K562 (cell line): Measurements from ENCODE around the gene ARPC4. TPM values are rescaled to one million over a fixed set of nuclear protein-coding genes. Genes with fewer than 3 reads are reported as not detected.

Experiments used
- ATAC-seq: fragments of 200-7000 bp; cut with Tn5 transposase; 3 replicates; pipeline ENCODE4 v1.9.1; 2020; ENCODE audit warnings: moderate library complexity
- BruUV-seq: library from RNA; stranded (reverse); fragments of 400-500 nt; replicated peaks from 2 replicates; lab custom pipeline; 2021; lab: Mats Ljungman, UMichigan
- CTCF ChIA-PET: fragments of 300-600 bp; formaldehyde crosslinking; extraction: SDS; loops from one replicate; lab custom pipeline; 2021; ENCODE audit warnings: low intra/inter-chr PET ratio; lab: Yijun Ruan, JAX
- POLR2A ChIA-PET: fragments of 300-600, 350-650 bp; sonication (Branson Sonifier 250); formaldehyde crosslinking; extraction: SDS; loops from one replicate; lab custom pipeline; 2021; ENCODE audit warnings: antibody characterized with exemption, inconsistent platforms; lab: Yijun Ruan, JAX
- DNase-seq, 4 experiments: peaks; one replicate each; pipeline versions ENCODE4 v3.0.0 to v3.0.0-alpha.2; 2011 to 2018; ENCODE audit warnings: low spot score in 3 of 4, mixed read lengths in 3 of 4; ENCODE audit errors: extremely low read depth in 1 of 4
- FAIRE-seq: peaks from 2 replicates; lab custom pipeline; 2011; peaks lifted over from hg19 to GRCh38; lab: Jason Lieb, UNC
- H2AFZ ChIP-seq: 2 replicates; pipeline ENCODE4 v1.6.0; 2011; ENCODE audit warnings: low read depth, low read length, control low read depth, inconsistent platforms
- H3K27ac ChIP-seq: fragments of 200-600 bp; 3 replicates; pipeline ENCODE4 v1.8.0; 2011; ENCODE audit warnings: low read depth, mild to moderate bottlenecking, control low read depth, inconsistent platforms, low read length, moderate library complexity, mixed read lengths; ENCODE audit errors: extremely low read depth
- H3K27me3 ChIP-seq, 2 experiments: fragments of 300-600 bp in 1 of 2; 2 replicates in 1 of 2; 3 replicates in 1 of 2; pipeline versions ENCODE4 v1.6.0 to v1.8.0; 2011; ENCODE audit warnings: inconsistent platforms in 2 of 2, low read length in 2 of 2, mild to moderate bottlenecking in 1 of 2, mixed read lengths in 1 of 2, moderate library complexity in 1 of 2; ENCODE audit not compliant: control insufficient read depth in 2 of 2, insufficient read depth in 2 of 2
- H3K36me3 ChIP-seq: fragments of 300-600 bp; 3 replicates; pipeline ENCODE4 v1.8.0; 2011; ENCODE audit warnings: mild to moderate bottlenecking, low read length, inconsistent platforms; ENCODE audit not compliant: control insufficient read depth, insufficient read depth
- H3K4me1 ChIP-seq, 2 experiments: fragments of 200-600 bp in 1 of 2; replicated peaks in 1 of 2; 2 replicates in 1 of 2; 3 replicates in 1 of 2; pipeline versions ENCODE4 v1.5.1 to v1.8.0; 2011; ENCODE audit warnings: inconsistent platforms in 2 of 2, low read length in 2 of 2, mild to moderate bottlenecking in 1 of 2, mixed read lengths in 1 of 2, moderate library complexity in 1 of 2; ENCODE audit not compliant: control insufficient read depth in 2 of 2, insufficient read depth in 2 of 2
- H3K4me2 ChIP-seq: 2 replicates; pipeline ENCODE4 v1.6.1; 2011; ENCODE audit warnings: low read length, control low read depth, inconsistent platforms, mixed read lengths; ENCODE audit not compliant: insufficient read depth
- H3K4me3 ChIP-seq: fragments of 200-600 bp; sonication (generic), shearing (Covaris generic); 2 replicates; pipeline ENCODE4 v1.5.1; 2016; ENCODE audit warnings: control low read depth, inconsistent platforms
- H3K79me2 ChIP-seq: fragments of 200-600 bp; 3 replicates; pipeline ENCODE4 v1.8.0; 2011; ENCODE audit warnings: low read length, inconsistent platforms; ENCODE audit not compliant: control insufficient read depth, insufficient read depth
- H3K9ac ChIP-seq, 2 experiments: 2 replicates each; pipeline versions ENCODE4 v1.6.0 to v1.6.1; 2011; ENCODE audit warnings: low read depth in 2 of 2, low read length in 2 of 2, control low read depth in 1 of 2, inconsistent platforms in 1 of 2, mild to moderate bottlenecking in 1 of 2, mixed read lengths in 1 of 2; ENCODE audit not compliant: insufficient read depth in 1 of 2
- H3K9me1 ChIP-seq: one replicate; pipeline ENCODE4 v1.6.0; 2011; ENCODE audit warnings: inconsistent platforms, mild to moderate bottlenecking, low read length, moderate library complexity; ENCODE audit not compliant: control insufficient read depth, insufficient read depth
- H3K9me3 ChIP-seq: replicated peaks from 2 replicates; pipeline ENCODE4 v1.5.1; 2011; ENCODE audit warnings: low read depth, low read length, inconsistent platforms; ENCODE audit not compliant: control insufficient read depth, insufficient read depth
- H4K20me1 ChIP-seq: replicated peaks from 2 replicates; pipeline ENCODE4 v1.6.1; 2011; ENCODE audit warnings: low read length, inconsistent platforms, mixed read lengths; ENCODE audit not compliant: control insufficient read depth, insufficient read depth
- ARID2 ChIP-seq: fragments of 450-650 bp; IDR thresholded peaks from 2 replicates; pipeline ENCODE4 v1.6.1; 2017; ENCODE audit warnings: antibody characterized with exemption, mild to moderate bottlenecking
- BMI1 ChIP-seq: fragments of 150-350 bp; IDR thresholded peaks from 2 replicates; pipeline ENCODE4 v1.6.1; 2014; ENCODE audit warnings: low read length
- EHMT2 ChIP-seq: fragments of 450-650 bp; IDR thresholded peaks from 2 replicates; pipeline ENCODE4 v1.6.1; 2018; ENCODE audit warnings: antibody characterized with exemption
- IFI16 ChIP-seq: fragments of 250-450 bp; sonication (Bioruptor Pico); IDR thresholded peaks from 2 replicates; pipeline ENCODE4 v2.1.2; 2022; ENCODE audit warnings: mild to moderate bottlenecking, inconsistent platforms
- MECOM ChIP-seq: fragments of 250-450 bp; sonication (Bioruptor Pico); IDR thresholded peaks from 2 replicates; pipeline ENCODE4 v1.8.0; 2022; ENCODE audit warnings: inconsistent platforms
- NFYB ChIP-seq: IDR thresholded peaks from 2 replicates; pipeline ENCODE4 v1.6.1; 2011; ENCODE audit warnings: mild to moderate bottlenecking, moderate library complexity; ENCODE audit not compliant: insufficient read length; ENCODE audit errors: extremely low read depth
- ZNF175 ChIP-seq: fragments of 200-800 bp; sonication (Bioruptor generic); IDR thresholded peaks from 2 replicates; pipeline ENCODE4 v1.6.1; 2016; ENCODE audit warnings: low read depth, mild to moderate bottlenecking, missing genetic modification characterization, missing compliant biosample characterization
- WGBS: fragments of 100-300 bp; shearing (Covaris generic); methylation state at CpG from one replicate; pipeline ENCODE4 v1.1.6; 2016; ENCODE audit warnings: low coverage, mixed read lengths; ENCODE audit not compliant: insufficient coverage; ENCODE audit errors: missing lambda C conversion rate; 5-methylcytosine and 5-hydroxymethylcytosine counted together
- in situ Hi-C: fragments of 300-500 bp; cut with MboI; formaldehyde crosslinking; loops from 4 replicates; pipeline ENCODE4 v1.15.0; 2018; ENCODE audit warnings: inconsistent platforms, mixed read lengths
- intact Hi-C: fragments of 100-400 bp; cut with micrococcal nuclease; formaldehyde crosslinking; loops from 2 replicates; pipeline ENCODE4 v1.14.2; 2022
- polyA plus RNA-seq, 8 experiments: library from polyadenylated mRNA; depleted of rRNA in 4 of 8; stranded (reverse) in 5 of 8; unstranded in 3 of 8; fragments of >200 nt; fragmentation: Nextera tagmentation in 2 of 8; fragmentation: Illumina TruSeq in 1 of 8; extraction: Ambion mirVana in 2 of 8; extraction: Trizol in 1 of 8; gene quantifications; 2 replicates each; pipeline versions ENCODE4 v1.2.1 to v1.2.3, GENCODE V29; 2011 to 2014; ENCODE audit warnings: inconsistent platforms in 1 of 8, missing spikeins in 1 of 8
- total RNA-seq, 7 experiments: library from RNA; depleted of rRNA in 6 of 7; stranded (reverse); fragments of >200 nt in 6 of 7; fragmentation: Illumina TruSeq in 2 of 7; extraction: Trizol in 2 of 7; gene quantifications; 2 replicates each; pipeline versions ENCODE4 v1.2.1 to v1.2.3, GENCODE V29; 2011 to 2021; ENCODE audit warnings: low replicate concordance in 1 of 7
- TF ChIP-seq, protein P1 (sequence below), 3 experiments: fragments of 200-800 bp in 1 of 3; fragments of 250-450 bp in 1 of 3; fragments of 450-650 bp in 1 of 3; sonication (Bioruptor Pico) in 1 of 3; sonication (Bioruptor generic) in 1 of 3; formaldehyde crosslinking in 1 of 3; IDR thresholded peaks; 2 replicates each; pipeline versions ENCODE4 v1.6.1 to v1.8.0; 2016 to 2022; ENCODE audit warnings: mild to moderate bottlenecking in 2 of 3, missing genetic modification characterization in 2 of 3, missing compliant biosample characterization in 1 of 3, moderate library complexity in 1 of 3
- TF ChIP-seq, protein P2 (sequence below): fragments of 250-450 bp; sonication (Bioruptor Pico); IDR thresholded peaks from 2 replicates; pipeline ENCODE4 v1.4.0; 2020
- TF ChIP-seq, protein P3 (sequence below): fragments of 250-450 bp; sonication (Bioruptor Pico); IDR thresholded peaks from 2 replicates; pipeline ENCODE4 v1.8.0; 2021; ENCODE audit warnings: moderate library complexity, mild to moderate bottlenecking, inconsistent platforms
- TF ChIP-seq, protein P4 (sequence below): sonication (generic); formaldehyde crosslinking; IDR thresholded peaks from 2 replicates; pipeline ENCODE4 v1.8.0; 2023; ENCODE audit warnings: mild to moderate bottlenecking, missing genetic modification reagents

Gene ARPC4
- total and polyA plus RNA-seq, 9 of the 15 experiments (the other 6 are each of a cell fraction or from before 2014, with no cell fraction given), result 20.1 to 153 (median 119) TPM

DNA sequence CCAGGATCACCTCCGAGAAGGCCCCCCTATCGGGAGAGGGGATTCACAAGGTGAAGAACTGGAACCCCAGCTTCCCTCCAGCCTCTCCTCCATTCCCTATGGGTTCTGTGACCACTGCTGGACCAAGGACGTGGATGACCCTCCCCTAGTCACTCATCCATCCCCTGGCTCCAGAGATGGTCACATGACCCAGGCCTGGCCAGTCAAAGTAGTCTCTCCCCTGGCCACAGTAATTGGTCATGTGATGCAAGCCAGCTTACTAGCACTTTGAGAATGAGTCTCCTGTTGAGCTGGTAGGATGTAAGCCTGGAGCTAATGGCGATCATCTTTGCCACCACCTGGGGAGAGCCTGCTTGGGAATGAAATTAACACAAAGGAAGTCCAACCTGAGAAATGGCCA lies 27.0 kb upstream of the ARPC4 start:
- no TSS peak for BruUV-seq
- Histone ChIP-seq H3K27me3 (no peaks in the 10 kb centered on the region), H3K27ac (no peak overlapping the region), H3K36me3 (no peaks in the 10 kb centered on the region), H3K9me3 (no peaks in the 10 kb centered on the region; the same call in 1 of the 2 replicates), H3K4me3 (no peak overlapping the region), H3K79me2 (no peaks in the 10 kb centered on the region), H3K9ac (no peak overlapping the region), H3K4me1 (peaks cover 0 to 19% of the 10 kb centered on the region in 2 experiments; a peak in 3 of 5 replicates), H3K4me2 (no peak overlapping the region), H2AFZ (no peak overlapping the region), H3K9me1 (no peaks in the 10 kb centered on the region), H4K20me1 (no peaks in the 10 kb centered on the region)
- CTCF ChIA-PET, result no interaction called here
- FAIRE-seq (peak; percentile 89), ATAC-seq (peak; percentile 73), DNase-seq (peak; percentile 54 to 74 (median 68))
- POLR2A ChIA-PET, result interaction anchor here (0.8 to 1.0 kb wide), 3 partner anchors 10 to 65 kb away, joined by 3 to 4 read pairs (median 3); no protein-coding TSS in a partner anchor
- intact Hi-C loops (no loop called here), in situ Hi-C loops (no loop called here)
- WGBS, result 49% methylated on average over 4 of the region's 4 CpGs
- TF ChIP-seq, protein P1, sequence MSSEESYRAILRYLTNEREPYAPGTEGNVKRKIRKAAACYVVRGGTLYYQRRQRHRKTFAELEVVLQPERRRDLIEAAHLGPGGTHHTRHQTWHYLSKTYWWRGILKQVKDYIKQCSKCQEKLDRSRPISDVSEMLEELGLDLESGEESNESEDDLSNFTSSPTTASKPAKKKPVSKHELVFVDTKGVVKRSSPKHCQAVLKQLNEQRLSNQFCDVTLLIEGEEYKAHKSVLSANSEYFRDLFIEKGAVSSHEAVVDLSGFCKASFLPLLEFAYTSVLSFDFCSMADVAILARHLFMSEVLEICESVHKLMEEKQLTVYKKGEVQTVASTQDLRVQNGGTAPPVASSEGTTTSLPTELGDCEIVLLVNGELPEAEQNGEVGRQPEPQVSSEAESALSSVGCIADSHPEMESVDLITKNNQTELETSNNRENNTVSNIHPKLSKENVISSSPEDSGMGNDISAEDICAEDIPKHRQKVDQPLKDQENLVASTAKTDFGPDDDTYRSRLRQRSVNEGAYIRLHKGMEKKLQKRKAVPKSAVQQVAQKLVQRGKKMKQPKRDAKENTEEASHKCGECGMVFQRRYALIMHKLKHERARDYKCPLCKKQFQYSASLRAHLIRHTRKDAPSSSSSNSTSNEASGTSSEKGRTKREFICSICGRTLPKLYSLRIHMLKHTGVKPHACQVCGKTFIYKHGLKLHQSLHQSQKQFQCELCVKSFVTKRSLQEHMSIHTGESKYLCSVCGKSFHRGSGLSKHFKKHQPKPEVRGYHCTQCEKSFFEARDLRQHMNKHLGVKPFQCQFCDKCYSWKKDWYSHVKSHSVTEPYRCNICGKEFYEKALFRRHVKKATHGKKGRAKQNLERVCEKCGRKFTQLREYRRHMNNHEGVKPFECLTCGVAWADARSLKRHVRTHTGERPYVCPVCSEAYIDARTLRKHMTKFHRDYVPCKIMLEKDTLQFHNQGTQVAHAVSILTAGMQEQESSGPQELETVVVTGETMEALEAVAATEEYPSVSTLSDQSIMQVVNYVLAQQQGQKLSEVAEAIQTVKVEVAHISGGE (CRISPR knock-in tag; IDR thresholded peaks at IDR 0.05), result no peak
- TF ChIP-seq ARID2 (no peak), MECOM (CRISPR knock-in tag) (no peak), BMI1 (no peak), IFI16 (CRISPR knock-in tag) (no peak), EHMT2 (no peak), ZNF175 (CRISPR knock-in tag) (0 out of 2 replicates have a peak, but pooled peaks have one; percentile 30), NFYB (peak; percentile 29)
- TF ChIP-seq, protein P2, sequence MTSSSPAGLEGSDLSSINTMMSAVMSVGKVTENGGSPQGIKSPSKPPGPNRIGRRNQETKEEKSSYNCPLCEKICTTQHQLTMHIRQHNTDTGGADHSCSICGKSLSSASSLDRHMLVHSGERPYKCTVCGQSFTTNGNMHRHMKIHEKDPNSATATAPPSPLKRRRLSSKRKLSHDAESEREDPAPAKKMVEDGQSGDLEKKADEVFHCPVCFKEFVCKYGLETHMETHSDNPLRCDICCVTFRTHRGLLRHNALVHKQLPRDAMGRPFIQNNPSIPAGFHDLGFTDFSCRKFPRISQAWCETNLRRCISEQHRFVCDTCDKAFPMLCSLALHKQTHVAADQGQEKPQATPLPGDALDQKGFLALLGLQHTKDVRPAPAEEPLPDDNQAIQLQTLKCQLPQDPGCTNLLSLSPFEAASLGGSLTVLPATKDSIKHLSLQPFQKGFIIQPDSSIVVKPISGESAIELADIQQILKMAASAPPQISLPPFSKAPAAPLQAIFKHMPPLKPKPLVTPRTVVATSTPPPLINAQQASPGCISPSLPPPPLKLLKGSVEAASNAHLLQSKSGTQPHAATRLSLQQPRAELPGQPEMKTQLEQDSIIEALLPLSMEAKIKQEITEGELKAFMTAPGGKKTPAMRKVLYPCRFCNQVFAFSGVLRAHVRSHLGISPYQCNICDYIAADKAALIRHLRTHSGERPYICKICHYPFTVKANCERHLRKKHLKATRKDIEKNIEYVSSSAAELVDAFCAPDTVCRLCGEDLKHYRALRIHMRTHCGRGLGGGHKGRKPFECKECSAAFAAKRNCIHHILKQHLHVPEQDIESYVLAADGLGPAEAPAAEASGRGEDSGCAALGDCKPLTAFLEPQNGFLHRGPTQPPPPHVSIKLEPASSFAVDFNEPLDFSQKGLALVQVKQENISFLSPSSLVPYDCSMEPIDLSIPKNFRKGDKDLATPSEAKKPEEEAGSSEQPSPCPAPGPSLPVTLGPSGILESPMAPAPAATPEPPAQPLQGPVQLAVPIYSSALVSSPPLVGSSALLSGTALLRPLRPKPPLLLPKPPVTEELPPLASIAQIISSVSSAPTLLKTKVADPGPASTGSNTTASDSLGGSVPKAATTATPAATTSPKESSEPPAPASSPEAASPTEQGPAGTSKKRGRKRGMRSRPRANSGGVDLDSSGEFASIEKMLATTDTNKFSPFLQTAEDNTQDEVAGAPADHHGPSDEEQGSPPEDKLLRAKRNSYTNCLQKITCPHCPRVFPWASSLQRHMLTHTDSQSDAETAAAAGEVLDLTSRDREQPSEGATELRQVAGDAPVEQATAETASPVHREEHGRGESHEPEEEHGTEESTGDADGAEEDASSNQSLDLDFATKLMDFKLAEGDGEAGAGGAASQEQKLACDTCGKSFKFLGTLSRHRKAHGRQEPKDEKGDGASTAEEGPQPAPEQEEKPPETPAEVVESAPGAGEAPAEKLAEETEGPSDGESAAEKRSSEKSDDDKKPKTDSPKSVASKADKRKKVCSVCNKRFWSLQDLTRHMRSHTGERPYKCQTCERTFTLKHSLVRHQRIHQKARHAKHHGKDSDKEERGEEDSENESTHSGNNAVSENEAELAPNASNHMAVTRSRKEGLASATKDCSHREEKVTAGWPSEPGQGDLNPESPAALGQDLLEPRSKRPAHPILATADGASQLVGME (CRISPR knock-in tag), result 0 out of 2 replicates have a peak, but pooled peaks have one; percentile 20
- TF ChIP-seq, protein P3, sequence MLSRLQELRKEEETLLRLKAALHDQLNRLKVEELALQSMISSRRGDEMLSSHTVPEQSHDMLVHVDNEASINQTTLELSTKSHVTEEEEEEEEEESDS (CRISPR knock-in tag), result no peak
- TF ChIP-seq, protein P4, sequence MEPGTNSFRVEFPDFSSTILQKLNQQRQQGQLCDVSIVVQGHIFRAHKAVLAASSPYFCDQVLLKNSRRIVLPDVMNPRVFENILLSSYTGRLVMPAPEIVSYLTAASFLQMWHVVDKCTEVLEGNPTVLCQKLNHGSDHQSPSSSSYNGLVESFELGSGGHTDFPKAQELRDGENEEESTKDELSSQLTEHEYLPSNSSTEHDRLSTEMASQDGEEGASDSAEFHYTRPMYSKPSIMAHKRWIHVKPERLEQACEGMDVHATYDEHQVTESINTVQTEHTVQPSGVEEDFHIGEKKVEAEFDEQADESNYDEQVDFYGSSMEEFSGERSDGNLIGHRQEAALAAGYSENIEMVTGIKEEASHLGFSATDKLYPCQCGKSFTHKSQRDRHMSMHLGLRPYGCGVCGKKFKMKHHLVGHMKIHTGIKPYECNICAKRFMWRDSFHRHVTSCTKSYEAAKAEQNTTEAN (CRISPR knock-in tag), result no peak
